Activated CD8-positive, alpha-beta T cell treated with anti-CD3 and anti-CD28 coated beads, Interleukin-2, amount 10 ng/mL, durations not matched to agents 7 days and 5 days (primary cell): Measurements from ENCODE around the gene MTF2. TPM values are rescaled to one million over a fixed set of nuclear protein-coding genes. Genes with fewer than 3 reads are reported as not detected.

Experiments used
- ATAC-seq: fragments of 150-1000 bp; cut with Tn5 transposase; one replicate; pipeline ENCODE4 v1.10.0; 2021; ENCODE audit warnings: moderate library complexity
- CTCF ChIA-PET: fragments of 350-600 bp; sonication (Branson Sonifier 250); formaldehyde crosslinking; loops from one replicate; lab custom pipeline; 2021; ENCODE audit warnings: antibody characterized with exemption; lab: Charles Lee
- POLR2A ChIA-PET: fragments of 350-600 bp; sonication (Branson Sonifier 250); formaldehyde crosslinking; loops from one replicate; lab custom pipeline; 2021; ENCODE audit warnings: antibody characterized with exemption; lab: Charles Lee
- DNase-seq: peaks from one replicate; pipeline ENCODE4 v3.0.0-alpha.2; 2020
- H3K27ac Mint-ChIP-seq: one replicate; pipeline ENCODE4 v1.8.0; 2021; ENCODE audit warnings: mild to moderate bottlenecking, mixed read lengths
- H3K27me3 Mint-ChIP-seq: one replicate; pipeline ENCODE4 v1.8.0; 2021; ENCODE audit warnings: low read depth, mixed read lengths
- H3K36me3 Mint-ChIP-seq: one replicate; pipeline ENCODE4 v1.8.0; 2021; ENCODE audit warnings: low read depth, mixed read lengths
- H3K4me1 Mint-ChIP-seq: one replicate; pipeline ENCODE4 v1.8.0; 2021; ENCODE audit warnings: low read depth, mixed read lengths
- H3K4me3 Mint-ChIP-seq: one replicate; pipeline ENCODE4 v1.8.0; 2021; ENCODE audit warnings: mild to moderate bottlenecking, mixed read lengths
- H3K9me3 Mint-ChIP-seq: one replicate; pipeline ENCODE4 v1.8.0; 2022; ENCODE audit warnings: mixed read lengths; ENCODE audit not compliant: insufficient read depth
- total RNA-seq, 2 experiments: library from RNA; stranded (reverse); gene quantifications; one replicate each; pipeline ENCODE4 v1.2.3, GENCODE V29; 2021

Gene MTF2
- total RNA-seq, 2 experiments from 2014 or later: 56.4 to 63.2 TPM

DNA sequence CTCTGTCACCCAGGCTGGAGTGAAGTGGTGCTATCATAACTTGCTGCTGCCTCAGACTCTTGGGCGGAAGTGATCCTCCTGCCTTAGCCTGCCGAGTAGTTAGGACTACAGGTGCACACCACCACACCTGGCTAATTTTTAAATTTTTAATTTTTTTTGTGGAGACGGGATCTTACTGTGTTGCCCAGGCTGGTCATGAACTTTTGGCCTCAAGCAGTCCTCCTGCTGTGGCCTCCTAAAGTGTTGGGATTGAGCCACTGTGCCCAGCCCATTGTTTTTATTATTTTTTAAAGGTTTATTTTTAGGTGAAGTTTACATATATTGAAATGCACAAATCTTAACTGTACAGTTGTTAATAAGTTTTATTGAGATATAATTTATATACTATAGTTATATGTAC is 3.2 kb downstream of the MTF2 start:
- no peak overlapping the region for H3K27ac Mint-ChIP-seq
- POLR2A ChIA-PET: no interaction called here
- peaks cover 46% of the 10 kb centered on the region for H3K4me1 Mint-ChIP-seq
- H3K36me3 Mint-ChIP-seq: peaks cover 42% of the 10 kb centered on the region
- peak overlapping the region; percentile 97 for H3K4me3 Mint-ChIP-seq
- peaks cover 12% of the 10 kb centered on the region for H3K9me3 Mint-ChIP-seq
- ATAC-seq (no peak), DNase-seq (no peak)
- CTCF ChIA-PET: no interaction called here
- no peaks in the 10 kb centered on the region for H3K27me3 Mint-ChIP-seq

GRCh38 chr1:93083979-93084378 is 4.9 kb downstream of the MTF2 start:
- H3K27ac Mint-ChIP-seq: no peak overlapping the region
- CTCF ChIA-PET: interaction anchor here (0.9 kb wide), 1 partner anchor 221 kb away, joined by 3 read pairs; no protein-coding TSS in a partner anchor
- no peak overlapping the region for H3K4me3 Mint-ChIP-seq

DNA sequence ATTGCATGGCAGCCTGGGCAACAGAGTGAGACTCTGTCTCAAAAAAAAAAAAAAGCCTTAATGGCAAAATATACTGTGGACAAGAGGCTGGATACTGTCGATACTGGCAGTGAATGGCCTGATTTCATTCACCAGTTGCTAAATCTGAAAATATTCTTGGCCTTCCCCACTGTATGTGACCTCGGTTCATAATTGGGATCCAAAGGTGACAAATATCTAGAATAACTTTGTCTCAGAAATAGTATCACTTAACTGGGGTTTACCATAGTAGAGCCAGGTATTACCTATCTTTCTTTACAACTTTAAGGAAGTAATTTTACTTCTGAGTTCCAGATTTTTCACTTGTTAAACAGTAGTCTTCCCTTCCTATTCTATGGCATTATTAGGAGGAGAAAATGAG is 8.4 kb downstream of the MTF2 start:
- ATAC-seq (no peak), DNase-seq (no peak)
- Mint-ChIP-seq H3K27ac (no peak overlapping the region), H3K27me3 (no peaks in the 10 kb centered on the region), H3K4me3 (no peak overlapping the region), H3K4me1 (peaks cover 30% of the 10 kb centered on the region), H3K9me3 (peaks cover 12% of the 10 kb centered on the region), H3K36me3 (peaks cover 61% of the 10 kb centered on the region)
- ChIA-PET POLR2A (no interaction called here), CTCF (no interaction called here)

More at GRCh38 chr1:93083979-93084378, 4.9 kb downstream of the MTF2 start:
- no peak for ATAC-seq
- Mint-ChIP-seq H3K4me1 (peaks cover 43% of the 10 kb centered on the region), H3K9me3 (peaks cover 12% of the 10 kb centered on the region), H3K36me3 (peaks cover 49% of the 10 kb centered on the region), H3K27me3 (no peaks in the 10 kb centered on the region)
- POLR2A ChIA-PET: no interaction called here
- DNase-seq: no peak

- DNase-seq: no peak
- Mint-ChIP-seq H3K36me3 (peaks cover 24% of the 10 kb centered on the region), H3K4me3 (no peak overlapping the region), H3K4me1 (peaks cover 24% of the 10 kb centered on the region), H3K9me3 (no peaks in the 10 kb centered on the region), H3K27me3 (no peaks in the 10 kb centered on the region), H3K27ac (no peak overlapping the region)
- ChIA-PET CTCF (interaction anchor here (0.6 kb wide), 1 partner anchor 47 kb away, joined by 3 read pairs; no protein-coding TSS in a partner anchor), POLR2A (no interaction called here)
- ATAC-seq: no peak
Measured at GRCh38 chr1:93093332-93094006, 14.4 kb downstream of the MTF2 start.

- peaks cover 18% of the 10 kb centered on the region for H3K36me3 Mint-ChIP-seq
- DNase-seq: no peak
- H3K27ac Mint-ChIP-seq: no peak overlapping the region
- H3K27me3 Mint-ChIP-seq: no peaks in the 10 kb centered on the region
- peaks cover 23% of the 10 kb centered on the region for H3K4me1 Mint-ChIP-seq
- H3K4me3 Mint-ChIP-seq: no peak overlapping the region
- H3K9me3 Mint-ChIP-seq: no peaks in the 10 kb centered on the region
- ChIA-PET CTCF (interaction anchor here (0.9 to 1.1 kb wide), 2 partner anchors 15 to 209 kb away, joined by 3 read pairs; no protein-coding TSS in a partner anchor), POLR2A (no interaction called here)
- no peak for ATAC-seq
Measured at GRCh38 chr1:93095804-93096585, 16.9 kb downstream of the MTF2 start.

GRCh38 chr1:93102142-93102541 is 23.1 kb downstream of the MTF2 start:
- CTCF ChIA-PET: interaction anchor here (0.9 to 2.4 kb wide), 2 partner anchors 22 to 24 kb away, joined by 3 to 7 read pairs; no protein-coding TSS in a partner anchor
- peaks cover 7% of the 10 kb centered on the region for H3K4me1 Mint-ChIP-seq

DNA sequence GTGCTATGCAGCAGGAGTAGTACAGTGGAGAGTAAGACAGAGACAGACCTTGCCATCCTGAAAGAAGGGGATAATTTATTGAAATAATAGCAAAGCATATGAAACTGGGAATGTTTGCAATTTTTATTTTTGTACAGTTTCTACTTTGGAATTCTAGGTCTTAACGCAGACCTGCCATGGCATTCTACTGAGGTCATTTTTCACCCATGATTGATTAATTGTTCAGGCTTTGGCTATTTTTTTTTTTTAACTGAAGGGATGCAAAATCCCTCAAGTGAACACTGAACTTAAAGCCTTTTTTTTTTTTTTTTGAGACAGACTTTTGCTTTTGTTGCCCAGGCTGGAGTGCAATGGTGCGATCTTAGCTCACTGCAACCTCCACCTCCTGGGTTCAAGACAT is 27.1 kb downstream of the MTF2 start:
- no peaks in the 10 kb centered on the region for H3K27me3 Mint-ChIP-seq
- DNase-seq: no peak
- H3K27ac Mint-ChIP-seq: no peak overlapping the region
- ChIA-PET CTCF (no interaction called here), POLR2A (interaction anchor here (0.7 kb wide), 1 partner anchor 20 kb away, joined by 4 read pairs; no protein-coding TSS in a partner anchor)
- peaks cover 8% of the 10 kb centered on the region for H3K9me3 Mint-ChIP-seq
- no peak overlapping the region for H3K4me3 Mint-ChIP-seq
- no peak for ATAC-seq
- H3K36me3 Mint-ChIP-seq: peaks cover 65% of the 10 kb centered on the region
- peaks cover 19% of the 10 kb centered on the region for H3K4me1 Mint-ChIP-seq

More at GRCh38 chr1:93102142-93102541, 23.1 kb downstream of the MTF2 start:
- DNase-seq (no peak), ATAC-seq (no peak)
- POLR2A ChIA-PET: no interaction called here
- peaks cover 4% of the 10 kb centered on the region for H3K9me3 Mint-ChIP-seq
- H3K27me3 Mint-ChIP-seq: no peaks in the 10 kb centered on the region
- H3K27ac Mint-ChIP-seq: no peak overlapping the region
- H3K36me3 Mint-ChIP-seq: peaks cover 42% of the 10 kb centered on the region
- no peak overlapping the region for H3K4me3 Mint-ChIP-seq

DNA sequence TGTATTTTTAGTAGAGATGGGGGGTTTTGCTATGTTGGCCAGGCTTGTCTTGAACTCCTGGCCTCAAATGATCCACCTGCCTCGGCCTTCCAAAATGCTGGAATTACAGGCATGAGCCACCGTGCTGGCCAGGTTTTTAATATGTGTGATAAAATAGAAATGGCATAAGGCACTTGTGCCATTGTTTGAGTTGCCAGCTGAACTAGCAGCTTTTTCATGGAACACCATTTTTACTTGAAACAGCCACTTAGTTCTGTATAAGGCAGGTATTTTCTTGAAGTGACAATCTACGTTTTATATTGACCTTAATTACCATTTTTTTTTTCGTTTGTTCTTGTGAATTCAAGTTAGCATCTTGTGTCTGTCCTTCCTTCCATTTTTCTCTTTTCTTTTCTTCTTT is 28.3 kb downstream of the MTF2 start:
- H3K36me3 Mint-ChIP-seq: peaks cover 60% of the 10 kb centered on the region
- CTCF ChIA-PET: no interaction called here
- POLR2A ChIA-PET: no interaction called here
- H3K9me3 Mint-ChIP-seq: peaks cover 8% of the 10 kb centered on the region
- no peak overlapping the region for H3K4me3 Mint-ChIP-seq
- H3K27me3 Mint-ChIP-seq: no peaks in the 10 kb centered on the region
- H3K27ac Mint-ChIP-seq: no peak overlapping the region
- no peak for DNase-seq
- H3K4me1 Mint-ChIP-seq: peaks cover 21% of the 10 kb centered on the region
- no peak for ATAC-seq

GRCh38 chr1:93108335-93108734 is 29.3 kb downstream of the MTF2 start:
- peaks cover 65% of the 10 kb centered on the region for H3K36me3 Mint-ChIP-seq
- H3K4me3 Mint-ChIP-seq: no peak overlapping the region
- peaks cover 8% of the 10 kb centered on the region for H3K9me3 Mint-ChIP-seq
- ChIA-PET CTCF (no interaction called here), POLR2A (no interaction called here)
- no peak overlapping the region for H3K27ac Mint-ChIP-seq
- no peak for DNase-seq
- H3K4me1 Mint-ChIP-seq: peaks cover 21% of the 10 kb centered on the region
- no peak for ATAC-seq
- no peaks in the 10 kb centered on the region for H3K27me3 Mint-ChIP-seq

- ATAC-seq (no peak), DNase-seq (no peak)
- H3K27me3 Mint-ChIP-seq: no peaks in the 10 kb centered on the region
- H3K4me3 Mint-ChIP-seq: no peak overlapping the region
- peaks cover 21% of the 10 kb centered on the region for H3K4me1 Mint-ChIP-seq
- ChIA-PET CTCF (interaction anchor here (1.1 to 1.3 kb wide), 2 partner anchors 29 to 88 kb away, joined by 3 to 6 read pairs; partner anchors contain the start of gene MTF2), POLR2A (interaction anchor here (0.9 kb wide), 1 partner anchor 30 kb away, joined by 3 read pairs; the partner anchor contains the start of gene MTF2)
- peaks cover 62% of the 10 kb centered on the region for H3K36me3 Mint-ChIP-seq
- H3K9me3 Mint-ChIP-seq: peaks cover 8% of the 10 kb centered on the region
- no peak overlapping the region for H3K27ac Mint-ChIP-seq
Measured at GRCh38 chr1:93109578-93109977, 30.5 kb downstream of the MTF2 start.

DNA sequence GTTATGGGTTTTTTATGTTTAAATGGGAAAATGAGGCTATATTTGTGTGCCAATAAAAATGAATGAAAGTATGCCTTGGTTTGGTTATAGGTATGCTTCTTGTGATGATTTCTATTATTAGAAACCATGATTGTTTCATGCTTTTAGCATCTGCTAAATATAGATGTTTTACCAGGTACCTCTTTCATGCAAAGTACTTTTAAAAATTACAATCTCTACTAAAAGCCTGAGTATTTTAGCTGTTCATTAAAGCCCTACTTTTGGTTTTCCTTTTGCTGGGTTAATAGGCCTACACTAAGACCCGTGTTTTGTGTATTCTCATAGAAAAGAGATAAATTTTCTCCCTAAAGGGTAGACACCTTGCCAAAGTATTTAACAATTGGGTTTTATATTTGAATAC is 32.0 kb downstream of the MTF2 start:
- POLR2A ChIA-PET: no interaction called here
- no peak overlapping the region for H3K4me3 Mint-ChIP-seq

More for the DNA sequence above, 32.0 kb downstream of the MTF2 start:
- peaks cover 54% of the 10 kb centered on the region for H3K36me3 Mint-ChIP-seq
- H3K27ac Mint-ChIP-seq: no peak overlapping the region
- peaks cover 21% of the 10 kb centered on the region for H3K4me1 Mint-ChIP-seq
- peaks cover 8% of the 10 kb centered on the region for H3K9me3 Mint-ChIP-seq
- CTCF ChIA-PET: interaction anchor here (1.3 kb wide), 1 partner anchor 31 kb away, joined by 5 read pairs; no protein-coding TSS in a partner anchor
- DNase-seq (no peak), ATAC-seq (no peak)
- H3K27me3 Mint-ChIP-seq: no peaks in the 10 kb centered on the region
